NCI-H69 (cell line): ENCODE data around the gene ASXL1.
"Not testable (repeated sequence)": the region's sequence is repeated elsewhere in the genome, so short reads cannot be mapped to it uniquely, and the experiment has no call there.

Experiments
- DNase-seq: peaks from one replicate; lab custom pipeline; 2025; lab: John Stamatoyannopoulos, UW

The ASXL1 gene

GRCh38 chr20:32407131-32407750 is 49.1 kb downstream of the ASXL1 start:
- not testable (repeated sequence) for DNase-seq

GRCh38 chr20:32411955-32412706 is 54.0 kb downstream of the ASXL1 start:
- no peak for DNase-seq

- DNase-seq: no peak
These were observed 57.4 kb downstream of the ASXL1 start for GRCh38 chr20:32415494-32415893.

GRCh38 chr20:32416206-32416605 is 58.1 kb downstream of the ASXL1 start:
- DNase-seq: no peak

- DNase-seq: no peak
These were observed 60.2 kb downstream of the ASXL1 start for GRCh38 chr20:32418376-32418775.

GRCh38 chr20:32421290-32421689 is 63.2 kb downstream of the ASXL1 start:
- DNase-seq: no peak

GRCh38 chr20:32427996-32428395 is 69.9 kb downstream of the ASXL1 start:
- no peak for DNase-seq

GRCh38 chr20:32429343-32429742 is 71.2 kb downstream of the ASXL1 start:
- DNase-seq: no peak

- DNase-seq: no peak
These were observed 71.7 kb downstream of the ASXL1 start for GRCh38 chr20:32429745-32430360.

- no peak for DNase-seq
These were observed 73.3 kb downstream of the ASXL1 start for GRCh38 chr20:32431457-32431856.

GRCh38 chr20:32432277-32432676 is 74.1 kb downstream of the ASXL1 start:
- DNase-seq: no peak

GRCh38 chr20:32433311-32434021 is 75.3 kb downstream of the ASXL1 start:
- no peak for DNase-seq

GRCh38 chr20:32434434-32434833 is 76.3 kb downstream of the ASXL1 start:
- DNase-seq: no peak

- no peak for DNase-seq
These were observed 77.4 kb downstream of the ASXL1 start for GRCh38 chr20:32435449-32436107.

GRCh38 chr20:32436142-32436861 is 78.2 kb downstream of the ASXL1 start:
- no peak for DNase-seq

- DNase-seq: no peak
These were observed 78.8 kb downstream of the ASXL1 start for GRCh38 chr20:32436968-32437367.

- DNase-seq: no peak
These were observed 79.4 kb downstream of the ASXL1 start for GRCh38 chr20:32437391-32438074.

GRCh38 chr20:32438331-32438858 is 80.3 kb downstream of the ASXL1 start:
- no peak for DNase-seq

GRCh38 chr20:32439132-32439829 is 81.2 kb downstream of the ASXL1 start:
- DNase-seq: no peak
